RPMI7951 (cell line): ENCODE measurements around the gene PM20D2. TPM values are rescaled to one million over a fixed set of nuclear protein-coding genes. Genes with fewer than 3 reads are reported as not detected.

Source experiments
- DNase-seq: peaks from one replicate; pipeline ENCODE4 v3.0.0-alpha.2; 2012; ENCODE audit warnings: low read depth
- total RNA-seq: library from RNA; depleted of rRNA; stranded (reverse); fragments of >200 nt; shearing (Covaris generic); gene quantifications from 2 replicates; pipeline ENCODE4 v1.2.3, GENCODE V29; 2014; rRNA removed

PM20D2 gene
- total RNA-seq, 1 experiment from 2014 or later = 8.1 TPM

DNA sequence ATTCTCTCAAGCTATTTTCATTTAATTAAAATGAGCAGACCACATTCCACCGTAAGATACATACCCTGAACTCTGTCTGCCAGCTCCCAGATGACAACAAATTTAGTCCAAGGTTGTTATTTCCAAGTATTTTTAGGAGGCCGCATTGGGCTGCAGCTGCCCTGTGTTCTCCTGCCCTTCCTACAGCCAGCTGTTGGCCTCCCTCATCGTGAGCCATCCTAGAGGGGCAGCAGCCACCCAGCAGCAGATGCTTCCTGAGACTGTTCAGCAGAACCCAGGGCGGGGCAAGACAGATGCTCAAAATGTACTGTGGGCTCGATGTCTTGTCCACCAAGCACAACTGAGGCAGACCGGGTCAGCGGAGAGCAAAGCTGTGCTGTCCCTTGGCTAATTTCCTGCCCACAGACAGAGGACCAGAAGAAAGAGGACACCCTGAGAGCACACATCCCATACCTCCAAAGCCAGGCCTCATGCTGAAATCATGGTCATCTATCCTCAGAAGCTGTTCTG, 54.9 kb downstream of the PM20D2 start:
- no peak for DNase-seq

DNA sequence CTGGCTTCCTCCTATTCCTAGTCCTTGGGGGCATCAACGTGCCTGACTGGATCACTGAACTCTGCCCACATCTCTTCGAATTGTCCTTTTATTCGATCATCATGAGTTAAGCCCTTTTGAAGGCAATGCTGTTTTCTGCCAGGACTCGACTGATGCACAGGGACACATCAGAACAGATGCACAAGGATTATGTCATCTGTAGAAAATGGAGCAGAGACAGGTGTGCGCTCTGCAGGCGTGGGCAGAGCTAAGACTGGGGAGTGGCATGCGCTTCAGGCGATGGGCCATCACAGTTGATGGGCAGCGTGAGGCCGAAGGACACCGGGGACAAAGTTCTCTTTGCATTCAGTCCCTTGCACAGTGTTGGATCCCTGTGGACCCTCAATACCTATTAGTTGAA, 58.2 kb downstream of the PM20D2 start:
- no peak for DNase-seq

DNA sequence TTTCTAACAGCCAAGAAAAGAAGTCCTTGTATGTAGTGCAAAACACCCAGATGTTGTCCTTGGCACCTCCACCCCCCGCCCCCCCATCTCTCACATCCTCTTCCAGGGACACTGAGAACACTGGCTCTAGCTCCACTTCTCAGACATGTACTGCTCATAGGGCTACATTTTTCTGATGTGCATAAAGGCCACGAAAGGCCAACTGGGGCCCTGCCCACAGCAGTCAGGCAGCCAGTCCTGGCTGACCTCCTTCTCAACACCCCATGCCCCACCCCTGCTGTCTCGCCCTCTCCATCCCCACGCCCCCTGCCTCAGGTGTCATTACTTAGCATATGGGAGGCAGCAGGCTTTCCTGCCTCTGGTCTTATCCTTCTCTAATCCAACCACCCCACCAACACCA, 60.0 kb downstream of the PM20D2 start:
- no peak for DNase-seq

- no peak for DNase-seq
Measured at GRCh38 chr6:89208551-89208950, 62.7 kb downstream of the PM20D2 start.

GRCh38 chr6:89209457-89209856, 63.6 kb downstream of the PM20D2 start:
- DNase-seq = no peak

DNA sequence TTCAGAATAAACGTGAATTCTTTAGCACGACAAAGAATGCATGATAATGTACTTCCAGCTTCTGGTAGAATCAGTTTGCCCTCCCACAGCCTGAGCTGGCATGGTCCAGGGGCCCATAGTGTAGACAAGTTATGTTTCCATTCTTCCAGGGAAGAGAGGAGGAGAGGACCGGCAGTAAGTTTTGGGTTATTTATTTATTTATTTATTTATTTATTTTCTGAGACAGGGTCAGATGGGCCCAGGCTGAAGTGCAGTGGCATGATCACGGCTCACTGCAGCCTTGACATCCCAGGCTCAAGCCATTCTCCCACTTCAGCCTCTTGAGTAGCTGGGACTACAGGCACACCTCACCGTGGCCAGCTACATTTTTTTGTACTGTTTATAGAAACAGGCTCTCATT, 66.6 kb downstream of the PM20D2 start:
- DNase-seq = no peak

GRCh38 chr6:89214197-89214596, 68.3 kb downstream of the PM20D2 start:
- DNase-seq = no peak

Other genes with a start within 250 kb of the PM20D2 start
- gene RNGTT, start 182.4 kb upstream of the PM20D2 start, total RNA-seq = 25.3 and 25.7 TPM in 2 replicates
- gene PNRC1, start 65.3 kb upstream of the PM20D2 start, total RNA-seq = 36.4 and 46.5 TPM in 2 replicates
- not detected in 2 replicates for gene SRSF12, start 28.0 kb upstream of the PM20D2 start, total RNA-seq
- not detected in 2 replicates for gene GABRR1, start 71.3 kb downstream of the PM20D2 start, total RNA-seq
- not detected in 2 replicates for gene GABRR2, start 169.2 kb downstream of the PM20D2 start, total RNA-seq
- 37.6 and 44.2 TPM in 2 replicates for gene UBE2J1, start 206.7 kb downstream of the PM20D2 start, total RNA-seq